Measurements from ENCODE around the gene MAPK8.
"Not testable (repeated sequence)": the region's sequence is repeated elsewhere in the genome, so short reads cannot be mapped to it uniquely, and the experiment has no call there.

The MAPK8 gene

GRCh38 chr10:48306265-48306869 lies at the start of gene MAPK8:
Gene MAPK8, plus strand, starts transcription at chr10:48306677. Its CDS starts 94,984 bp downstream, at chr10:48401661.
- DNase-seq (ENCODE audit: low read depth in 3 of 3, low spot score in 1 of 3) = peak; percentile 75 to 88 (median 83)

GRCh38 chr10:48257407-48257961 lies 49.0 kb upstream of the MAPK8 start:
- no peak for DNase-seq (ENCODE audit: low read depth in 3 of 3, low spot score in 1 of 3)

GRCh38 chr10:48258105-48258504 lies 48.4 kb upstream of the MAPK8 start:
- DNase-seq (ENCODE audit: low read depth in 3 of 3, low spot score in 1 of 3) = no peak

- DNase-seq (ENCODE audit: low read depth in 3 of 3, low spot score in 1 of 3) = no peak
Measured at GRCh38 chr10:48266528-48266927, 39.9 kb upstream of the MAPK8 start.

DNA sequence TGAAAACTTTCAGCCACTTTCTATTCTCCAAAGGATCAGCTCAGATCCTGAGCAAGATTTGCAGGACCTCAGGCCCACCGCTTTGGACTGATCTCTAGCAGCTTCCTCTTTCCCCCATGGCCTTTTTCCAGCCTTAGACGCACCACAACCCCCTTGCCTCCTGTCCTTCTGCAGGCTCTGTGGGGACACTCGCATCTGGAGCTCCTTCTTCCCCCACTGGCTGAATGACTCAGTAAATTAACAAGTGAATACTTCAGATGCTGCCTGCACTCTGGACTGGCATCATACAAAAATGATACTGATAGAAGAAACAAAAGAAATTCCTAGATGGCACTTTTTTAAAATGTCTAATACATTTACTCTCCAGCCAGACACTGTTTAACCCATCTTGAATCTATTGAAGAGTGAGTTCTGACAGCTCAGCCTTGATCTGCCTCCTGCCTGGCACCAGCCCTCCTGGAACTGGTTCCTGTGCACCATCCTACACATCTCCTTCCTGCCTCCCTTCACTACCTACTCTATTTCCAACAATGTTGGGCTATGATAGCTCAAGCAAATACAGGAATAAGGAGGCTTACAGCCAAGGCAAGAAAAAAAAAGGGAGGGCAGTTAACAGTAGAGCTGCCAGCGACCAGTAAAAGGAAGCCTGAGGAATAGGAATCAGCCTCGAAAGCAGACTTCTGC lies 35.3 kb upstream of the MAPK8 start:
- no peak for DNase-seq (ENCODE audit: low read depth in 3 of 3, low spot score in 1 of 3)

DNA sequence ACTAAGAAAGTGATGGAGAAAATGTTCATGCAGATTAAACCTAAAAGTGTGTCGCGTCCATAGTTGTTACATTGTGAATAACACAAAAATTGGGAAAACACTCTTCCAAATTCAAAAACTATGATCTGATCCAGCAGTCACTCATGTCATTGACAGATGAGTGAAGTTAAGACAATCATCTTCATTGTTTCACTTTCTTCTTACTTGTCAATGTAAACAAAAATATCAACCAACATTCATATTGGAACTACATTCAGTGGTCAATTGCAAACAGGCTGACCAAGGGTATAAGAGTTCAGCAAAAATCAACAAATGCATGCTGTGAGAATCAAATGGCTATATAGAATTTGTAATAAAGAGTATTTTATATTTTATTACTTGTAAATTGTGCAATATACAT lies 33.8 kb upstream of the MAPK8 start:
- no peak for DNase-seq (ENCODE audit: low read depth in 3 of 3, low spot score in 1 of 3)

GRCh38 chr10:48273741-48274140 lies 32.7 kb upstream of the MAPK8 start:
- no peak for DNase-seq (ENCODE audit: low read depth in 3 of 3, low spot score in 1 of 3)

- DNase-seq (ENCODE audit: low read depth in 3 of 3, low spot score in 1 of 3) = no peak
Measured at GRCh38 chr10:48274636-48275035, 31.8 kb upstream of the MAPK8 start, which contains the start of gene FRMPD2. Gene FRMPD2, minus strand, starts transcription at chr10:48274696. Its CDS starts 129 bp downstream, at chr10:48274567.

DNA sequence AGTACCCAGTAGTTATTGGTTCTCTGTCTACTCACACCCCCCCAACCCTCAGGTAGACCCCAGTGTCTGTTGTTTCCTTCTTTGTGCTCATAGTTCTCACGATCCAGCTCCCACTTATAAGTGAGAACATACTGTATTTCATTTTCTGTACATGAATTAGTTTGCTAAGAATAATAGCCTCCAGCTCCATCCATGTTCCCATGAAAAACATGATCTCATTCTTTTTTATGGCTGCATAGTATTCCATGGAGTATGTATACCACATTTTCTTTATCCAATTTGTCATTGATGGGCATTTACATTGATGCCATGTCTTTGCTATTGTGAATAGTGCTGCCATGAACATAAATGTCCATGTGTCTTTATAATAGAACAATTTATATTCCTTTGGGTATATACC lies 29.4 kb upstream of the MAPK8 start:
- DNase-seq (ENCODE audit: low read depth in 3 of 3, low spot score in 1 of 3) = no peak

DNA sequence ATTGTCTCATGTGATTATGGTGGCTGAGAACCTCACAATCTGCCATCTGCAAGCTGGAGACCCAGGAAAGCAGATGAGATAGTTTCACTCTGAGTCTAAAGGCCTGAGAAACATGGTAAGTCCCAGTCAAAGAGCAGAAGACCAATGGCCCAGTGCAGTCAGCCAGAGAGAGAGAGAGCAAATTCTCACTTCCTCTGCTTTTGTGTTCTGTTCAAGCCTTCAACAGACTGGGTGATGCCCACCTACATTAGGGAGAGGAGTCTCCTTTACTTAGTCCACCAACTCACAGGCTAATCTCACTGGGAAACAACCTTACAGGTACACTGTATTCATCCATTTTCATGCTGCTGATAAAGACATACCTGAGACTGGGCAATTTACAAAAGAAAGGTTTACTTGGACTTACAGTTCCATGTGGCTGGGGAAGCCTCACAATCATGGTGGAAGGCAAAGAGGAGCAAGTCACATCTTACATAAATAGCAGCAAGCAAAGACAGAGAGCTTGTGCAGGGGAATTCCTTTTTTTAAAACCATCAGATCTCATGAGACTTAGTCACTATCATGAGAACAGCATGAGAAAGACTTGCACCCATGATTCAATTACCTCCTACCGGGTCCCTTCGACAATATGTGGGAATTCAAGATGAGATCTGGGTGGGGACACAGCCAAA lies 27.3 kb upstream of the MAPK8 start:
- no peak for DNase-seq (ENCODE audit: low read depth in 3 of 3, low spot score in 1 of 3)

- not testable (repeated sequence) for DNase-seq (ENCODE audit: low read depth in 3 of 3, low spot score in 1 of 3)
Measured at GRCh38 chr10:48281697-48282096, 24.8 kb upstream of the MAPK8 start.

DNA sequence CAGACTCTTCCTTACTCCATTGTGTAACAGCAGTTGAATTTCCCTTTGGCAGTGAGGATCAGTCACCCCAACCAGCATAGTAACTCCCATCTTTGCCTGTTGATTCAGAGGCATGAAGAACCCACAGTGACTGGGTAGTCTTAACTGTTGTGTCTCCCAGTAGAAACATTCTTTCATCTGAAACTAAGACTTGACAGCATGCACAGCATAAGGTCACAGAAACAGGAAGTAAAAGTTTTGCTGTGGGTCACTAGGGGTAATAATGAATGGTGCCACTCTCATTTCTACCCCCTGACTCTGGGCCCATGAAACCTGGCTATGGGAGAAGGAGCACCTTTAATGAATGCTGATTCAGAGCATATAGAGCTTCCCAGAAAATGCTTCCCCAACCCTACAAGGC lies 23.6 kb upstream of the MAPK8 start:
- no peak for DNase-seq (ENCODE audit: low read depth in 3 of 3, low spot score in 1 of 3)

GRCh38 chr10:48284002-48284546 lies 22.4 kb upstream of the MAPK8 start:
- no peak for DNase-seq (ENCODE audit: low read depth in 3 of 3, low spot score in 1 of 3)

- no peak for DNase-seq (ENCODE audit: low read depth in 3 of 3, low spot score in 1 of 3)
Measured at GRCh38 chr10:48284811-48285210, 21.7 kb upstream of the MAPK8 start.

DNA sequence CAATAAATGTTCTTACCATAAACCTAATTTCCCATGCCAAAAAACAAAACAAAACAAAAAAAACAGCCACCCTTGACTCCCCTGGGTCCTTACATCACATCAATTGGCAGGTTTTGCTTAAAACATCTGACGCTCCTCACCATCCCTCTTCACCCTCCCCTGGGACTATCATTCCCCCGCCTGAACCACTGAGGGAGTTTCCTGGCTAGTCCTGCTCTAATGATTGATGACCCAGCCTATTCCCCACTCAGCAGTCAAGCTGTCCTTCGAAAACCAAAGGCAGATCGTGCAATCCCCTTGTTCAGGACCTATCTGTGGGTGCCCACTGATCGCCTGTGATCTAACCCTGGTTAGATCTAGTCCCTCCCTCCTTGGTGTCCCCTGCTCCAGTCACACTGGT lies 20.8 kb upstream of the MAPK8 start:
- no peak for DNase-seq (ENCODE audit: low read depth in 3 of 3, low spot score in 1 of 3)

DNA sequence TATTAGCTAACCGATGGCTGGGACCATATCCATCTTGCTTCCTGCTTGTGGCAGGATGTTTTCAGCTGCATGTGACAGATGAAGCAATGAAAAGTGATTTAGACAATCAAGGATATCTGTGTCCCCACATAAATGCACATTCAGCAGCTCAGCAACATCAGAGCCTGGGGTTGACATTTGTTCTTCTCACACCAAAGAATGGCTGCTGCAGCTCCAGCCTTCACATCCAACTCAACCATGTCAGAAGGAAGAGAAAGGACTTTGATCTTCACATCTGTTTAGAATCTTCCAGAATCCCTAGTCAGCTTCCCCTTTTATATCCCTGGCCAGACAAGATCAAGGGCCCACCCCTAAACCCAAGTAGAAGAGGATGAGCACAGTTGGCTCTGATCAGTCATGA lies 20.1 kb upstream of the MAPK8 start:
- DNase-seq (ENCODE audit: low read depth in 3 of 3, low spot score in 1 of 3) = no peak

- no peak for DNase-seq (ENCODE audit: low read depth in 3 of 3, low spot score in 1 of 3)
Measured at GRCh38 chr10:48287417-48288391, 18.8 kb upstream of the MAPK8 start.

- no peak for DNase-seq (ENCODE audit: low read depth in 3 of 3, low spot score in 1 of 3)
Measured at GRCh38 chr10:48288661-48289060, 17.8 kb upstream of the MAPK8 start.

DNA sequence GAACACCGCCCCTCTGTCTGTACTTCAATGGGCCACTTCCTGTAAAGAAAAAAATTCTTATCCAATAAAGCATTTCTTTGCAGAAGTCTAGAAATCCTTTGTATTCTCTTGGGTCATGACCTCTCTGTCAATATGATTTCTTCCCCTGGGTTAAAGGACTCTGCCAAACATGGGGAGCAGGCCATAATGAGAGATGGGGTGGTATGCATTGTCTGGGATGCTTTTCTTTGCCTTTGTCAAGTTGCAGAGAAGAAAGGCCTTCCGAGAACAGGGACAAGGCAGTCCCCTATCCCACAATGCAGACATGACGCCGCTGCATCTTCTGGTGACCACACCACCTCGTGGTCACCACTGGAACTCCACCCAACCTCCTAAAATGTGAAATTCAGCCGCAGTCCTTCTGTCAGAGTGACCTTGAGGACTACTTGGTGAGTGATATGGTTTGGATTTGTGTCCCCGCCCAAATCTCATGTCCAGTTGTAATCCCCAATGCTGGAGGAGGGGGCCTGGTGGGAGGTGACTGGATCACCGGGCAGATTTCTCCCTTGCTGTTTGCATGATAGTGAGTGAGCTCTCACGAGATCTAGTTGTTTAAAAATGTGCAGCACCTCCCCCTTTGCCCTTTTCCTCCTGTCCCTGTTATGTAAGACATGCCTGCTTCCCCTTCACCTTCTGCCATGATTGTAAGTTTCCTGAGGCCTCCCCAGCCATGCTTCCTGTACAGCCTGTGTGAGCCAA lies 16.8 kb upstream of the MAPK8 start:
- peak in 1 of 3 donors; percentile 14 for DNase-seq (ENCODE audit: low read depth in 3 of 3, low spot score in 1 of 3)

DNA sequence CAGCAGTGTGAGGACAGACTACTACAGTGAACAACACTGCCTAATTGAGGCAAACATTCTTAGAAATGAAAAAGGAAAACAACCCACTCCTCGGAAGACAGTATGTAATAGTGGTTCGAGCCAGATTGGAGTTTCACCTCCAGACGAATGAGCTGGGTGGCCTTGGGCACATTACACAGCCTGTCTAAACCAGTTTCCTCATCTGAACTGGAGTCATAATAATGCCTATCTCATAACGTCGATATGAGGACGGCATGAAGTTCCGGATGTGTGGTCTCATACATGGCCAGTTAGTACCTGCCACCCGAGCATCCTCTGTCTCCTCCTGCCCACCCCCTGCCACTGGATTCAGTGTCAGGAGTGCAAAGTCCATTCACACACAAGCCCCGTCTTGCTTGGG lies 16.2 kb upstream of the MAPK8 start:
- no peak for DNase-seq (ENCODE audit: low read depth in 3 of 3, low spot score in 1 of 3)
